Measurements from ENCODE around the gene ROBO3.

ROBO3 gene

GRCh38 chr11:124892750-124893454, 27.7 kb downstream of the ROBO3 start:
- DNase-seq (ENCODE audit: extremely low read depth, low read depth), result no peak
- no peak for TF ChIP-seq CTCF (IDR thresholded peaks at IDR 0.05; ENCODE audit: low read depth, low read length)

- no peak for TF ChIP-seq CTCF (IDR thresholded peaks at IDR 0.05; ENCODE audit: low read depth, low read length)
- DNase-seq (ENCODE audit: extremely low read depth, low read depth), result no peak
These were observed 28.7 kb downstream of the ROBO3 start for GRCh38 chr11:124893781-124894401.

GRCh38 chr11:124894606-124895430, 29.6 kb downstream of the ROBO3 start:
- no peak for TF ChIP-seq CTCF (IDR thresholded peaks at IDR 0.05; ENCODE audit: low read depth, low read length)
- DNase-seq (ENCODE audit: extremely low read depth, low read depth), result no peak

- TF ChIP-seq CTCF (IDR thresholded peaks at IDR 0.05; ENCODE audit: low read depth, low read length), result no peak
- DNase-seq (ENCODE audit: extremely low read depth, low read depth), result no peak
These were observed 30.3 kb downstream of the ROBO3 start for GRCh38 chr11:124895471-124895971.

- DNase-seq (ENCODE audit: extremely low read depth, low read depth), result no peak
- TF ChIP-seq CTCF (IDR thresholded peaks at IDR 0.05; ENCODE audit: low read depth, low read length), result no peak
These were observed 31.0 kb downstream of the ROBO3 start for GRCh38 chr11:124896071-124896750.

- no peak for TF ChIP-seq CTCF (IDR thresholded peaks at IDR 0.05; ENCODE audit: low read depth, low read length)
- DNase-seq (ENCODE audit: extremely low read depth, low read depth), result peak; percentile 40
These were observed 31.7 kb downstream of the ROBO3 start for GRCh38 chr11:124896821-124897391.

Data from AG09319 (cell line).